Left lung (tissue), 10 donors: Measurements from ENCODE around the gene PARN. TPM values are rescaled to one million over a fixed set of nuclear protein-coding genes. Genes with fewer than 3 reads are reported as not detected.

Experiments used
- ATAC-seq: fragments of 200-7000 bp; cut with Tn5 transposase; one replicate; pipeline ENCODE4 v1.9.1; 2020; ENCODE audit warnings: moderate library complexity
- DNase-seq, 4 donors: peaks; one replicate each; pipeline ENCODE4 v3.0.0-alpha.2; 2013 to 2020
- H3K27ac ChIP-seq, 2 donors: fragments of 200-600 bp; sonication (generic) in 1 of 2; one replicate each; pipeline versions ENCODE4 v1.5.0 to v1.8.0; 2020 to 2021
- H3K27me3 ChIP-seq, 2 donors: fragments of 200-600 bp; sonication (generic) in 1 of 2; one replicate each; pipeline versions ENCODE4 v1.5.0 to v1.8.0; 2020 to 2021
- H3K36me3 ChIP-seq, 2 donors: fragments of 200-600 bp; sonication (generic) in 1 of 2; one replicate each; pipeline versions ENCODE4 v1.5.0 to v1.8.0; 2020 to 2021
- H3K4me1 ChIP-seq, 2 donors: fragments of 200-600 bp; one replicate each; pipeline ENCODE4 v1.8.0; 2021
- H3K4me3 ChIP-seq, 2 donors: fragments of 200-600 bp; sonication (generic) in 1 of 2; one replicate each; pipeline versions ENCODE4 v1.5.0 to v1.8.0; 2020 to 2021; ENCODE audit warnings: mild to moderate bottlenecking in 1 of 2
- H3K9me3 ChIP-seq, 2 donors: fragments of 200-600 bp; sonication (generic) in 1 of 2; one replicate each; pipeline versions ENCODE4 v1.5.0 to v1.8.0; 2020 to 2021
- CTCF ChIP-seq, 2 donors: fragments of 200-600 bp; sonication (generic) in 1 of 2; IDR thresholded peaks; one replicate each; pipeline versions ENCODE4 v1.5.0 to v1.8.0; 2021; ENCODE audit warnings: antibody characterized with exemption in 2 of 2
- intact Hi-C, 2 donors: fragments of 100-400 bp; cut with DNase I; formaldehyde crosslinking; loops; one replicate each; pipeline versions ENCODE4 v1.11.2 to v1.14.2; 2022
- polyA plus RNA-seq, 6 donors: library from polyadenylated mRNA; unstranded; fragments of 120-200 nt; gene quantifications; one replicate each; pipeline ENCODE4 v1.2.1, GENCODE V29; 2013; ENCODE audit not compliant: insufficient read length in 6 of 6
- total RNA-seq, 2 donors: library from RNA; stranded (reverse); fragmentation: NEBNext Ultra II Directional; extraction: Animal tissue kit (Norgen Biotek cat#: 25700); gene quantifications; one replicate each; pipeline ENCODE4 v1.2.1, GENCODE V29; 2021
- donor health status: DM: no; HTN: yes; CAD: no.
- donor health status: DM: no; HTN: no; CAD: no.

Gene PARN
- total and polyA plus RNA-seq, 8 donors = 26.9 to 37.9 (median 27.7) TPM

GRCh38 chr16:14500791-14501190 lies 129.3 kb downstream of the PARN start:
- peak overlapping the region; percentile 50 to 53 for H3K27ac ChIP-seq
- intact Hi-C loops = no loop called here
- no peaks in the 10 kb centered on the region for H3K27me3 ChIP-seq

GRCh38 chr16:14499110-14499509 lies 130.9 kb downstream of the PARN start:
- Histone ChIP-seq H3K27me3 (no peaks in the 10 kb centered on the region), H3K36me3 (no peaks in the 10 kb centered on the region), H3K9me3 (no peaks in the 10 kb centered on the region), H3K27ac (no peak overlapping the region), H3K4me1 (peaks cover 4 to 8% of the 10 kb centered on the region in 2 donors), H3K4me3 (no peak overlapping the region)
- no peak for TF ChIP-seq CTCF (IDR thresholded peaks at IDR 0.05)
- intact Hi-C loops = no loop called here
- DNase-seq = no peak
- no peak for ATAC-seq

More at GRCh38 chr16:14500791-14501190, 129.3 kb downstream of the PARN start:
- no peak for TF ChIP-seq CTCF (IDR thresholded peaks at IDR 0.05)
- Histone ChIP-seq H3K4me1 (peaks cover 4 to 8% of the 10 kb centered on the region in 2 donors), H3K9me3 (no peaks in the 10 kb centered on the region), H3K36me3 (no peaks in the 10 kb centered on the region), H3K4me3 (no peak overlapping the region)
- no peak for DNase-seq
- no peak for ATAC-seq

GRCh38 chr16:14497245-14498082 lies 132.6 kb downstream of the PARN start:
- peaks cover 4 to 8% of the 10 kb centered on the region in 2 donors for H3K4me1 ChIP-seq
- DNase-seq (no peak), ATAC-seq (peak; percentile 40)
- no peaks in the 10 kb centered on the region for H3K27me3 ChIP-seq
- no peak for TF ChIP-seq CTCF (IDR thresholded peaks at IDR 0.05)
- H3K36me3 ChIP-seq = no peaks in the 10 kb centered on the region
- no peaks in the 10 kb centered on the region for H3K9me3 ChIP-seq
- H3K27ac ChIP-seq = no peak overlapping the region
- intact Hi-C loops = no loop called here
- H3K4me3 ChIP-seq = no peak overlapping the region

GRCh38 chr16:14496786-14497185 lies 133.3 kb downstream of the PARN start:
- Histone ChIP-seq H3K9me3 (no peaks in the 10 kb centered on the region), H3K36me3 (no peaks in the 10 kb centered on the region), H3K4me3 (no peak overlapping the region), H3K27me3 (no peaks in the 10 kb centered on the region), H3K27ac (no peak overlapping the region), H3K4me1 (peaks cover 3 to 6% of the 10 kb centered on the region in 2 donors)
- no peak for TF ChIP-seq CTCF (IDR thresholded peaks at IDR 0.05)
- no peak for DNase-seq
- no peak for ATAC-seq
- intact Hi-C loops = no loop called here

- no peak overlapping the region for H3K4me3 ChIP-seq
These were observed 133.9 kb downstream of the PARN start for GRCh38 chr16:14496047-14496770.

More at GRCh38 chr16:14496047-14496770, 133.9 kb downstream of the PARN start:
- Histone ChIP-seq H3K9me3 (no peaks in the 10 kb centered on the region), H3K27me3 (no peaks in the 10 kb centered on the region), H3K4me1 (no peaks in the 10 kb centered on the region), H3K27ac (no peak overlapping the region), H3K36me3 (no peaks in the 10 kb centered on the region)
- DNase-seq = no peak
- no peak for TF ChIP-seq CTCF (IDR thresholded peaks at IDR 0.05)
- intact Hi-C loops = no loop called here
- no peak for ATAC-seq
